Neuronal stem cell (in vitro differentiated cells): ENCODE measurements around the gene SCYL1. TPM values are rescaled to one million over a fixed set of nuclear protein-coding genes. Genes with fewer than 3 reads are reported as not detected.
A peak's percentile ranks its signal among the peaks of the same experiment; 100 is the strongest.

Experiments used
- DNase-seq: peaks from one replicate; pipeline ENCODE4 v3.0.0-alpha.2; 2013; ENCODE audit warnings: low spot score
- H2AFZ ChIP-seq: one replicate; pipeline ENCODE4 v1.6.1; 2013; ENCODE audit warnings: mild to moderate bottlenecking, low read length, inconsistent platforms
- H2AK5ac ChIP-seq: 2 replicates; pipeline ENCODE4 v1.6.1; 2013; ENCODE audit warnings: low read depth, mild to moderate bottlenecking, inconsistent platforms, low read length, moderate library complexity, mixed read lengths
- H2BK120ac ChIP-seq: 2 replicates; pipeline ENCODE4 v1.6.1; 2013; ENCODE audit warnings: low read depth, mild to moderate bottlenecking, inconsistent platforms, low read length, moderate library complexity, mixed read lengths
- H2BK12ac ChIP-seq: one replicate; pipeline ENCODE4 v1.6.1; 2013; ENCODE audit warnings: low read length, inconsistent platforms
- H2BK15ac ChIP-seq: 2 replicates; pipeline ENCODE4 v1.6.1; 2013; ENCODE audit warnings: mild to moderate bottlenecking, low read length, inconsistent platforms, mixed read lengths
- H2BK5ac ChIP-seq: one replicate; pipeline ENCODE4 v1.6.1; 2013; ENCODE audit warnings: inconsistent platforms, mild to moderate bottlenecking, low read length, moderate library complexity
- H3K14ac ChIP-seq: one replicate; pipeline ENCODE4 v1.6.1; 2013; ENCODE audit warnings: low read length, inconsistent platforms
- H3K18ac ChIP-seq: 2 replicates; pipeline ENCODE4 v1.6.1; 2013; ENCODE audit warnings: low read length, inconsistent platforms
- H3K23ac ChIP-seq: 2 replicates; pipeline ENCODE4 v1.6.1; 2013; ENCODE audit warnings: low read depth, mild to moderate bottlenecking, mixed read lengths, low read length, inconsistent platforms; ENCODE audit not compliant: poor library complexity
- H3K27ac ChIP-seq: replicated peaks from 3 replicates; pipeline ENCODE4 v1.5.1; 2013; ENCODE audit warnings: low read length, inconsistent platforms
- H3K27me3 ChIP-seq, 3 experiments: 2 replicates each; pipeline ENCODE4 v1.6.1; 2013; ENCODE audit warnings: low read length in 3 of 3, mild to moderate bottlenecking in 2 of 3, inconsistent platforms in 1 of 3, low read depth in 1 of 3, mixed read lengths in 1 of 3, moderate library complexity in 1 of 3; ENCODE audit not compliant: control insufficient read depth in 3 of 3, insufficient read depth in 3 of 3
- H3K36me3 ChIP-seq, 2 donors: replicated peaks in 1 of 2; 2 replicates each; pipeline ENCODE4 v1.6.1; 2013; ENCODE audit warnings: low read length in 2 of 2; ENCODE audit not compliant: control insufficient read depth in 2 of 2, insufficient read depth in 2 of 2
- H3K4ac ChIP-seq: 2 replicates; pipeline ENCODE4 v1.6.1; 2013; ENCODE audit warnings: inconsistent platforms, mild to moderate bottlenecking, low read length, moderate library complexity
- H3K4me1 ChIP-seq, 2 donors: 1 replicate in 1 of 2; 2 replicates in 1 of 2; pipeline ENCODE4 v1.6.1; 2013; ENCODE audit warnings: low read length in 2 of 2, low read depth in 1 of 2; ENCODE audit not compliant: control insufficient read depth in 2 of 2, insufficient read depth in 1 of 2
- H3K4me2 ChIP-seq: one replicate; pipeline ENCODE4 v1.6.1; 2013; ENCODE audit warnings: mild to moderate bottlenecking, low read length, inconsistent platforms; ENCODE audit not compliant: insufficient read depth, poor library complexity, severe bottlenecking
- H3K4me3 ChIP-seq, 2 donors: 2 replicates each; pipeline ENCODE4 v1.5.1; 2013; ENCODE audit warnings: low read length in 2 of 2, mild to moderate bottlenecking in 2 of 2, inconsistent platforms in 1 of 2, moderate library complexity in 1 of 2
- H3K79me1 ChIP-seq: one replicate; pipeline ENCODE4 v1.6.1; 2013; ENCODE audit warnings: low read depth, mild to moderate bottlenecking, inconsistent platforms, low read length, moderate library complexity
- H3K9ac ChIP-seq: one replicate; pipeline ENCODE4 v1.6.1; 2013; ENCODE audit warnings: mild to moderate bottlenecking, low read depth, low read length, inconsistent platforms; ENCODE audit not compliant: poor library complexity
- H3K9me3 ChIP-seq, 2 donors: replicated peaks in 1 of 2; 2 replicates each; pipeline versions ENCODE3 to v1.6.1; 2013; ENCODE audit warnings: low read length in 2 of 2, mild to moderate bottlenecking in 2 of 2, inconsistent platforms in 1 of 2, low read depth in 1 of 2, mixed read lengths in 1 of 2, moderate library complexity in 1 of 2; ENCODE audit not compliant: control insufficient read depth in 2 of 2, insufficient read depth in 1 of 2
- H4K8ac ChIP-seq: one replicate; pipeline ENCODE4 v1.6.1; 2013; ENCODE audit warnings: low read depth, mild to moderate bottlenecking, inconsistent platforms, low read length, moderate library complexity
- H4K91ac ChIP-seq: one replicate; pipeline ENCODE4 v1.6.1; 2013; ENCODE audit warnings: low read length, low read depth, mild to moderate bottlenecking, inconsistent platforms; ENCODE audit not compliant: poor library complexity
- WGBS, 2 donors: extraction: QIAGEN DNeasy Blood & Tissue Kit; methylation state at CpG; one replicate each; pipeline ENCODE4 v1.1.7; 2013; ENCODE audit warnings: missing lambda C conversion rate in 2 of 2, mixed read lengths in 1 of 2; ENCODE audit not compliant: insufficient read length in 2 of 2, insufficient replicate concordance in 1 of 2; ENCODE audit errors: extremely low coverage in 2 of 2; 5-methylcytosine and 5-hydroxymethylcytosine counted together
- polyA plus RNA-seq, 2 experiments: library from polyadenylated mRNA; stranded (reverse); fragments of 200-250 nt; gene quantifications; one replicate each; pipeline ENCODE4 v1.2.3, GENCODE V29; 2013

SCYL1 gene
- 43.8 TPM for polyA plus RNA-seq (2013, experiment 1 of 2)
- 47.1 TPM for polyA plus RNA-seq (2013, experiment 2 of 2)

- H3K79me1 ChIP-seq: peaks cover 19% of the 10 kb centered on the region
- peak within 1 kb of the TSS; percentile 82 for H2BK5ac ChIP-seq
- H4K8ac ChIP-seq: no peak within 1 kb of the TSS
- peak within 1 kb of the TSS; percentile 96 for H3K9ac ChIP-seq
- peak within 1 kb of the TSS; percentile 60 for H3K23ac ChIP-seq
- peak; percentile 80 for DNase-seq
- no CpG with 5 or more reads among the region's 82 CpGs for WGBS, 2 donors
- peak within 1 kb of the TSS; percentile 94 for H2AFZ ChIP-seq
- peak within 1 kb of the TSS; percentile 97 for H3K4me2 ChIP-seq
- peaks cover 22 to 24% of the 10 kb centered on the region in 2 donors for H3K36me3 ChIP-seq
- no peak within 1 kb of the TSS for H3K27ac ChIP-seq
- H4K91ac ChIP-seq: no peak within 1 kb of the TSS
- peaks cover 0 to 3% of the 10 kb centered on the region in 2 donors for H3K9me3 ChIP-seq
- peak within 1 kb of the TSS; percentile 75 for H2BK12ac ChIP-seq
- H2AK5ac ChIP-seq: peak within 1 kb of the TSS; percentile 94
- H3K4me1 ChIP-seq: peaks cover 11 to 31% of the 10 kb centered on the region in 2 donors
- H3K14ac ChIP-seq: peak within 1 kb of the TSS; percentile 100
- H3K4me3 ChIP-seq: peak within 1 kb of the TSS; percentile 64 to 99
- no peak within 1 kb of the TSS for H2BK120ac ChIP-seq
- H3K4ac ChIP-seq: peak within 1 kb of the TSS; percentile 58
- peaks cover 0 to 4% (median 0%) of the 10 kb centered on the region in 3 experiments for H3K27me3 ChIP-seq
- peak within 1 kb of the TSS; percentile 92 for H2BK15ac ChIP-seq
- peak within 1 kb of the TSS; percentile 98 for H3K18ac ChIP-seq
These were observed at the start of gene SCYL1 for GRCh38 chr11:65524741-65525545. Gene SCYL1, plus strand, starts transcription at chr11:65525083. Its CDS starts 71 bp downstream, at chr11:65525154.

GRCh38 chr11:65476632-65477148, 48.2 kb upstream of the SCYL1 start:
- no CpG with 5 or more reads among the region's 10 CpGs for WGBS, 2 donors
- H3K27me3 ChIP-seq: no peaks in the 10 kb centered on the region

GRCh38 chr11:65477149-65477965, 47.5 kb upstream of the SCYL1 start:
- peak overlapping the region; percentile 100 for H3K4ac ChIP-seq
- H2BK120ac ChIP-seq: peak overlapping the region; percentile 87
- H3K9ac ChIP-seq: peak overlapping the region; percentile 97
- peak overlapping the region; percentile 89 for H2AFZ ChIP-seq
- peak overlapping the region; percentile 99 for H2AK5ac ChIP-seq
- H3K36me3 ChIP-seq: no peaks in the 10 kb centered on the region
- H2BK12ac ChIP-seq: peak overlapping the region; percentile 99
- H3K4me2 ChIP-seq: peak overlapping the region; percentile 82
- DNase-seq: peak; percentile 81
- peak overlapping the region; percentile 99 for H3K18ac ChIP-seq
- H3K9me3 ChIP-seq: no peaks in the 10 kb centered on the region
- H3K14ac ChIP-seq: peak overlapping the region; percentile 89
- H4K8ac ChIP-seq: peak overlapping the region; percentile 99
- peaks cover 4% of the 10 kb centered on the region for H3K79me1 ChIP-seq
- H2BK15ac ChIP-seq: peak overlapping the region; percentile 54
- peaks cover 20 to 24% of the 10 kb centered on the region in 2 donors for H3K4me1 ChIP-seq
- no CpG with 5 or more reads among the region's 60 CpGs for WGBS, 2 donors
- H2BK5ac ChIP-seq: peak overlapping the region; percentile 90
- H4K91ac ChIP-seq: peak overlapping the region; percentile 97
- no peaks in the 10 kb centered on the region for H3K27me3 ChIP-seq
- peak overlapping the region; percentile 87 to 90 for H3K4me3 ChIP-seq
- H3K23ac ChIP-seq: peak overlapping the region; percentile 99
- H3K27ac ChIP-seq: peak overlapping the region; percentile 89

More at GRCh38 chr11:65476632-65477148, 48.2 kb upstream of the SCYL1 start:
- DNase-seq: no peak
- H3K4me2 ChIP-seq: peak overlapping the region; percentile 82
- no peak overlapping the region for H4K91ac ChIP-seq
- no peaks in the 10 kb centered on the region for H3K36me3 ChIP-seq
- H3K18ac ChIP-seq: peak overlapping the region; percentile 99
- peak overlapping the region; percentile 87 to 90 for H3K4me3 ChIP-seq
- no peak overlapping the region for H2BK15ac ChIP-seq
- H3K23ac ChIP-seq: peak overlapping the region; percentile 99
- H2BK12ac ChIP-seq: peak overlapping the region; percentile 1
- H3K27ac ChIP-seq: peak overlapping the region; percentile 80
- no peak overlapping the region for H4K8ac ChIP-seq
- H3K9me3 ChIP-seq: no peaks in the 10 kb centered on the region
- peak overlapping the region; percentile 89 for H2AFZ ChIP-seq
- H2BK120ac ChIP-seq: no peak overlapping the region
- H3K9ac ChIP-seq: peak overlapping the region; percentile 97
- peak overlapping the region; percentile 90 for H2BK5ac ChIP-seq
- peak overlapping the region; percentile 87 for H3K14ac ChIP-seq
- peak overlapping the region; percentile 72 for H2AK5ac ChIP-seq
- peaks cover 22 to 28% of the 10 kb centered on the region in 2 donors for H3K4me1 ChIP-seq
- peaks cover 4% of the 10 kb centered on the region for H3K79me1 ChIP-seq
- H3K4ac ChIP-seq: no peak overlapping the region
